ENCODE measurements around the gene KRTAP5-11.

DNA sequence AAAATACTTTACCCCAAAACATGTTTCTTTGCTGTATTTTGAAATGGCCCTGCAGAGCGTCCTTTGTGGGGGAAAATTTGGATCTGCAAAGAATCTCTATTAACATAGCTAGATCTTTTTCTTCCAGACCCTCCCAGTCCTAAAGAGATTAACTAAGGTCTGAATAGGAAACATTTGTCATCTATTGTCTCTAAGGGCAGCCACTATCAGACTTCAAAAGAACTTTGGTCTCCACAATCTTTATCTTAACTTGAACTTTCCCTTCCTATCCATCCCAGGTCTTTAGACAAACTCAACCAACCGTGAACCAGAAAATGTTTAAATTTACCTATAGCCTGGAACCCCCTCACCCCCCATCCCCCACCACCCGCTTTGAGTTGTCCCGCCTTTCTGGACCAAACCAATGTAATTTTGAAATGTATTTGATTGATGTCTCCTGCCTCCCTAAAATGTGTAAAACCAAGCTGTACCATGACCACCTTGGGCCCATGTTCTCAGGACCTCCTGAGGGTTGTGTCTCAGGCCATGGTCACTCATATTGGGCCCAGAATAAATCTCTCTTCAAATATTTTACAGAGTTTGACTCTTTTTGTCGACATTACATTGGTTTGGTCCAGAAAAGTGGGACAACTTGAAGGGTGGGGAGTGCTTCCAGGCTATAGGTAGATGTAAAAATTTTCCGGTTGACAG lies 38.0 kb downstream of the KRTAP5-11 start:
- TF ChIP-seq, protein P1, sequence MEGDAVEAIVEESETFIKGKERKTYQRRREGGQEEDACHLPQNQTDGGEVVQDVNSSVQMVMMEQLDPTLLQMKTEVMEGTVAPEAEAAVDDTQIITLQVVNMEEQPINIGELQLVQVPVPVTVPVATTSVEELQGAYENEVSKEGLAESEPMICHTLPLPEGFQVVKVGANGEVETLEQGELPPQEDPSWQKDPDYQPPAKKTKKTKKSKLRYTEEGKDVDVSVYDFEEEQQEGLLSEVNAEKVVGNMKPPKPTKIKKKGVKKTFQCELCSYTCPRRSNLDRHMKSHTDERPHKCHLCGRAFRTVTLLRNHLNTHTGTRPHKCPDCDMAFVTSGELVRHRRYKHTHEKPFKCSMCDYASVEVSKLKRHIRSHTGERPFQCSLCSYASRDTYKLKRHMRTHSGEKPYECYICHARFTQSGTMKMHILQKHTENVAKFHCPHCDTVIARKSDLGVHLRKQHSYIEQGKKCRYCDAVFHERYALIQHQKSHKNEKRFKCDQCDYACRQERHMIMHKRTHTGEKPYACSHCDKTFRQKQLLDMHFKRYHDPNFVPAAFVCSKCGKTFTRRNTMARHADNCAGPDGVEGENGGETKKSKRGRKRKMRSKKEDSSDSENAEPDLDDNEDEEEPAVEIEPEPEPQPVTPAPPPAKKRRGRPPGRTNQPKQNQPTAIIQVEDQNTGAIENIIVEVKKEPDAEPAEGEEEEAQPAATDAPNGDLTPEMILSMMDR (IDR thresholded peaks at IDR 0.05) = no peak
- TF ChIP-seq POLR2A (IDR thresholded peaks at IDR 0.05) = no peak
